ENCODE results near the gene CWC15. TPM values are rescaled to one million over a fixed set of nuclear protein-coding genes. Genes with fewer than 3 reads are reported as not detected.

CWC15 gene
- total RNA-seq, 4 donors from 2014 or later: 47.1 to 58.7 (median 53.4) TPM

GRCh38 chr11:94968334-94968958, 4.9 kb downstream of the CWC15 start:
- TF ChIP-seq, protein P1, sequence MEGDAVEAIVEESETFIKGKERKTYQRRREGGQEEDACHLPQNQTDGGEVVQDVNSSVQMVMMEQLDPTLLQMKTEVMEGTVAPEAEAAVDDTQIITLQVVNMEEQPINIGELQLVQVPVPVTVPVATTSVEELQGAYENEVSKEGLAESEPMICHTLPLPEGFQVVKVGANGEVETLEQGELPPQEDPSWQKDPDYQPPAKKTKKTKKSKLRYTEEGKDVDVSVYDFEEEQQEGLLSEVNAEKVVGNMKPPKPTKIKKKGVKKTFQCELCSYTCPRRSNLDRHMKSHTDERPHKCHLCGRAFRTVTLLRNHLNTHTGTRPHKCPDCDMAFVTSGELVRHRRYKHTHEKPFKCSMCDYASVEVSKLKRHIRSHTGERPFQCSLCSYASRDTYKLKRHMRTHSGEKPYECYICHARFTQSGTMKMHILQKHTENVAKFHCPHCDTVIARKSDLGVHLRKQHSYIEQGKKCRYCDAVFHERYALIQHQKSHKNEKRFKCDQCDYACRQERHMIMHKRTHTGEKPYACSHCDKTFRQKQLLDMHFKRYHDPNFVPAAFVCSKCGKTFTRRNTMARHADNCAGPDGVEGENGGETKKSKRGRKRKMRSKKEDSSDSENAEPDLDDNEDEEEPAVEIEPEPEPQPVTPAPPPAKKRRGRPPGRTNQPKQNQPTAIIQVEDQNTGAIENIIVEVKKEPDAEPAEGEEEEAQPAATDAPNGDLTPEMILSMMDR (IDR thresholded peaks at IDR 0.05; ENCODE audit: low read depth): no peak

DNA sequence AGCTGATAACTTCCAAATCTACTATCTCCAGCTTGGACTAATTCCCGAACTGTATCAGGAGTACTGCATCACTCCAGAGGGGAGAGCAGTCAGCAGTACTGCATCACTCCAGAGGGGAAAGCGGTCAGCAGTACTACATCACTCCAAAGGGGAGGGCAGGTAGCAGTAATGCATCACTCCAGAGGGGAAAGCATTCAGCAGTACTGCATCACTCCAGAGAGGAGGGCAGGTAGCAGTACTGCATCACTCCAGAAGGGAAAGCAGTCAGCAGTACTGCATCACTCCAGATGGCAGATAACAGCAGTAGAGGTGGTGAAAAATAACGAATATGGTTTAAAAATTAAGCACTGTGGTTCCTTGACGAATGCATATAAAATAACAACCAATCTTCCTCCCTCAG, 8.4 kb downstream of the CWC15 start:
- TF ChIP-seq, protein P1 (IDR thresholded peaks at IDR 0.05; ENCODE audit: low read depth): no peak

GRCh38 chr11:94961255-94961654, 12.1 kb downstream of the CWC15 start:
- TF ChIP-seq, protein P1 (IDR thresholded peaks at IDR 0.05; ENCODE audit: low read depth): no peak

DNA sequence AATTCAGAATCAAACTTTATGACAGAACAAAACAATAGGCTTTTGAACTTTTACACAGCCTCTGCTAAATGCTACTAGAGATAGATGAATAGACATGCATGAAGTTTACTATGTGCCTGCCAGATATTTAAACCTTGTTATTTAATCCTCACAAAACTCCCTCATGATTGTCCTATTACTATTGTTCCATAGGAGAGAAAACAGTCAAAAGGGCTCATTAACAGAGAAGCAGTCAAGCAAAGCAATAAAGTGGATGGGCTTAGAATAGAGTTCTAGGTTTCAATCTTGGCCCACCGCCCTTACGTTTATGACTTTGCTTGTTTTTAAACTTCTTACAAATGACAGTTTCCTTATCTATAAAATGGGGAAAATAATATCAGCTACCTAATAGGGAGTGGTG, 12.9 kb downstream of the CWC15 start:
- TF ChIP-seq, protein P1 (IDR thresholded peaks at IDR 0.05; ENCODE audit: low read depth): no peak

DNA sequence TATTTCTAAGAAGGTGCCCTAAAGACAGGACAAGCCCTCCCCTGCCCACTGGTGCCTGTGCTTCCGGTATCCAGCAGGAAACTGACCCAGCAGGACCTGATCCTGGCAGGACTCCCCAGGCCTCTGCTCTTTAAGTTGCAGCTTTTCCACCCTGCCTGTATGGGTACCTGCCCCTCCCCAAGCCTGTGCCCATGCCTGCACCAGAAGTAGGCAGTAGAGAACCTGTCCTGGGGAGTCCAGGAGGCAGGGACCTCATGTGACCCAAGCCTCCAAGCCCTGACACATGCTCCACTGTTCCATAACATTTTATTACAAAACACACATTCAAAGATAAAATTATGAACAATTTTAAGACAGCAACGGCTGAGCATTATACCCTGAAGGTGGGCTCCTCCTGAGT, 14.2 kb downstream of the CWC15 start:
- TF ChIP-seq, protein P1 (IDR thresholded peaks at IDR 0.05; ENCODE audit: low read depth): no peak

GRCh38 chr11:94958121-94958696, 15.1 kb downstream of the CWC15 start:
- TF ChIP-seq, protein P1 (IDR thresholded peaks at IDR 0.05; ENCODE audit: low read depth): no peak

DNA sequence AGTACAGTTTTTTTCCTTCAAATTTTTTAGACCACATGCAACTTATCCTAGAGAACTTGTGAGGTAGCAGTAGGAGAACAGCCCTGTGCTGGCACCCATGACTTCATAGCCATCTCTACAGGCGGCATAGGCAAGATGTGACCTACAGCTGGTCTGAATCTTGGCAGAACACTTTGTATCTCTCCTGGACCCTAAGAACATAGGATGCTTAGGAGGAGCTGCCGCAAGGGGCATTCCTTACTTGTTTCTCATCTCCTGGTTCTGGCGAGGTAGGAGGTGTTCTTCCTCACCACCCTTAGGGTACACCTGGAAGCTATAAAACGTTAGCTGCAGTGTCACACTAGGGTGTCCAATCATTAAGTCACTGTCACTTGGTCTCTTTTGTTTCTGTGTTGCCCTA, 16.4 kb downstream of the CWC15 start:
- TF ChIP-seq, protein P1 (IDR thresholded peaks at IDR 0.05; ENCODE audit: low read depth): no peak
